Vagina (tissue), 2 donors: ENCODE data around the gene KNDC1.
"Not testable (repeated sequence)": the region's sequence is repeated elsewhere in the genome, so short reads cannot be mapped to it uniquely, and the experiment has no call there.

ENCODE experiments used
- POLR2A ChIP-seq, 2 donors: fragments of 450-650 bp; IDR thresholded peaks; one replicate each; pipeline ENCODE4 v1.6.1; 2017; ENCODE audit warnings: antibody characterized with exemption in 2 of 2, mild to moderate bottlenecking in 2 of 2, moderate library complexity in 2 of 2
- TF ChIP-seq, protein P1 (sequence below), 3 experiments: fragments of 450-650 bp in 2 of 3; fragments of 200-600 bp in 1 of 3; sonication (generic) in 1 of 3; IDR thresholded peaks; one replicate each; pipeline ENCODE4 v1.5.1; 2017 to 2019; ENCODE audit warnings: antibody characterized with exemption in 3 of 3, mild to moderate bottlenecking in 2 of 3, moderate library complexity in 2 of 3

DNA sequence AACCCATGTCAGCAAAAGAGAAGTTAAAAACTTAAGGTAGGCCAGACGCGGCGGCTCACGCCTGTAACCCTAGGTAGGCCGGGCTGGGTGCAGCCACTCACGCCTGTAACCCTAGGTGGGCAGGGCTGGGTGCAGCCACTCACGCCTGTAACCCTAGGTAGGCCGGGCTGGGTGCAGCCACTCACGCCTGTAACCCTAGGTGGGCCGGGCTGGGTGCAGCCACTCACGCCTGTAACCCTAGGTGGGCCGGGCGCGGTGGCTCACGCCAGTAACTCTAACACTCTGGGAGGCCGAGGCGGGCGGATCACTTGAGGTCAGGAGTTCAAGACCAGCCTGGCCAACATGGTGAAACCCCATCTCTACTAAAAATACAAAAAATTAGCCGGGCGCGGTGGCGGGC, 61.7 kb downstream of the KNDC1 start:
- not testable (repeated sequence) for TF ChIP-seq POLR2A (IDR thresholded peaks at IDR 0.05)
- TF ChIP-seq, protein P1, sequence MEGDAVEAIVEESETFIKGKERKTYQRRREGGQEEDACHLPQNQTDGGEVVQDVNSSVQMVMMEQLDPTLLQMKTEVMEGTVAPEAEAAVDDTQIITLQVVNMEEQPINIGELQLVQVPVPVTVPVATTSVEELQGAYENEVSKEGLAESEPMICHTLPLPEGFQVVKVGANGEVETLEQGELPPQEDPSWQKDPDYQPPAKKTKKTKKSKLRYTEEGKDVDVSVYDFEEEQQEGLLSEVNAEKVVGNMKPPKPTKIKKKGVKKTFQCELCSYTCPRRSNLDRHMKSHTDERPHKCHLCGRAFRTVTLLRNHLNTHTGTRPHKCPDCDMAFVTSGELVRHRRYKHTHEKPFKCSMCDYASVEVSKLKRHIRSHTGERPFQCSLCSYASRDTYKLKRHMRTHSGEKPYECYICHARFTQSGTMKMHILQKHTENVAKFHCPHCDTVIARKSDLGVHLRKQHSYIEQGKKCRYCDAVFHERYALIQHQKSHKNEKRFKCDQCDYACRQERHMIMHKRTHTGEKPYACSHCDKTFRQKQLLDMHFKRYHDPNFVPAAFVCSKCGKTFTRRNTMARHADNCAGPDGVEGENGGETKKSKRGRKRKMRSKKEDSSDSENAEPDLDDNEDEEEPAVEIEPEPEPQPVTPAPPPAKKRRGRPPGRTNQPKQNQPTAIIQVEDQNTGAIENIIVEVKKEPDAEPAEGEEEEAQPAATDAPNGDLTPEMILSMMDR (IDR thresholded peaks at IDR 0.05), result not testable (repeated sequence)
